Stimulated activated CD8-positive, alpha-beta memory T cell treated with anti-CD3 and anti-CD28 coated beads, Interleukin-2, amount 100 ng/mL, for 48 hours (primary cell): Measurements from ENCODE around the gene PRRC1.

Experiments
- DNase-seq, 2 donors: peaks; one replicate each; pipeline ENCODE4 v3.0.0-alpha.2; 2020; ENCODE audit warnings: low read depth in 2 of 2

Gene PRRC1

DNA sequence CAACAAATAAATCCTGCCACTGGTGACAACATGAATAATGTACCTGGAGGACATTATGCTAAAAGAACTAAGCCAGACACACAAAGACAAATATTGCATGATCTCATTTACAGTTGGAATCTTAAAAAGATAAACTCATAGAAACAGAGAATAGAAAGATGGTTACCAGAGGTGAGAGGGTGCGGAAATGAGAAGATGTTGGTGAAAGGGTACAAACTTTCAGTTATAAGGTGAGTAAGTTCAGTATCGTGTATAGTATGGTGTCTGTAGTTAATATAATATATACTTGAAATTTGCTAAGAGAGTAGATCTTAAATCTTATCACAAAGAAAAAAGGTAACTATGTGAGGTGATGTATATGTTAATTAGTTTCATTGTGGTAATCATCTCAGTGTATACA lies 63.3 kb downstream of the PRRC1 start:
- no peak for DNase-seq

DNA sequence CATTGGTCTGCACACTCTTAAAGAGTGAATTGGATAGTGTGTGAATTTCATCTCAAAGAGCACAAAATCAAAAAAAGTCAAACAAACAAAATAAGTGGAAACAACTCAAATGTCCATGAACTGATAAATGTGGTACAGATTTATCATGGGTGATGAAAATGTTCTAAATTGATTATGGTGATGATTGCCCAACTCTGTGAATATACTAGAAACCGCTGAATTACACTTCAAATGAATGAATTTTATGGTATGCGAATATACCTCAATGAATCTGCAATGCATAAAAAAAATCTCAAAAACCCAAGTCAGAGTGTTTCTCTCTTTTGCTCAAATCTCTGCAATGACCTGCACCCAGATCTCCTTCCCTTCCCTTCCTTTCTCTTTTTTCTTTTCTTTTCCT lies 64.0 kb downstream of the PRRC1 start:
- no peak for DNase-seq

DNA sequence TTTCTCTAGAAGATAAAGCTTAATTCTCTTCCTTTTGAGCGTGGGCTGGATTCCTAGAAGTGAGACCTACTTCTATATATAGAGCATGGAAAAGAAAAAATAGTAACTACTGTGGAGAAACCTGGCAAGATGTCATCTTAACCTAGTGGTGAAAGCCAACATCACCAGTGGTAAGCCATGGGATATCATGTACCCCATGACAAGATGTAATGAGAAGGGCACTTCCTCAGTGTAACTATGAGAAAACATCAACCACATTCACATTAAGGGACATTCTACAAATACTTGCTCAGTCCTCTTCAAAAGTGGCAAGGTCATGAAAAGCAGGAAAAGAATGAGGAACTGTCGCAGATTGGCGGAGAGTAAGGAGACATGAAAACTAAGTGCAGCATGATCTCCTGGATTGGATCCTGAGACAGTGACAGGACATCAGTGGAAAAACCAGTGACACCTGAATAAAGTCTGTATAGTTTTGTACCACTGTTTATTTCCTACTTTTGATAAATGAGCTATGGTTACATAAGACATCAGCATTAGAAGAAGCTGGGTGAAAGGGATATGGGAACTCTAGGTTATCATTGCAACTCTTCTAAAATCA lies 65.4 kb downstream of the PRRC1 start:
- DNase-seq: no peak

DNA sequence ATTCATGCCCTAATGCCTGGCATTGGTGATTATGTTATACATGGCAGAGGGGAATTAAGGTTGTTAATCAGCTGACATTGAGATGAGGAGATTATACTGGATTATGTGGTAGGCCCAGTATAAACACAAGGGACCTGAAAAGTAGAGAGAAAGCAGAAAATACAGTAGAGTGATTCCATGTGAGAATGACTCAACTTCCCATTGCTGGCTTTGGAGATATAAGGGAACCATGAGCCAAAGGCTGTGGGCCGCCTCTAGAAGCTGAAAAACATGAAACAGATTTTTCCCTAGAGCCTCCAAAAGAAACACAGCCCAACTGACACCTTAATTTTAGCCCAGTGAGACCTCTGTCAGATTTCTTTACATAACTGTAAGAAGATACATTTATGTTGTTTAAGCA lies 66.4 kb downstream of the PRRC1 start:
- no peak for DNase-seq

DNA sequence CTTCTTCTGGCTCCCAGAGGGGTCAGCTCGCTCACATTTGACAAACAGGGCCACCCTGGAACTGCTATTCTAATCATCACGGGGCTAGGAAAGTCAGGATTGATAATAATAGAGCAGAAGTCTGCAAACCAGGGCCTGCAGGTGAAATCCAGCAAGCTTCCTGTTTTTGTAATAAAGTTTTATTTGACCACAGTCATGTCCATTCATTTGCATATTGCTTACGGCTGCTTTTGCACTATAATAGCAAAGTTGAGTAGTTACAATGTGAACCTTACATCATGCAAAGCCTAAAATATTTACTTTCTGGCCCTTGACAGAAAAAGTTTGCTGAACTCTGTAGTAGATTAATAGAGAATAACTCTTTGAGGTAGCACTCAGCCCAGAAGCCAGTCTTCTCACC lies 68.2 kb downstream of the PRRC1 start:
- DNase-seq: no peak

DNA sequence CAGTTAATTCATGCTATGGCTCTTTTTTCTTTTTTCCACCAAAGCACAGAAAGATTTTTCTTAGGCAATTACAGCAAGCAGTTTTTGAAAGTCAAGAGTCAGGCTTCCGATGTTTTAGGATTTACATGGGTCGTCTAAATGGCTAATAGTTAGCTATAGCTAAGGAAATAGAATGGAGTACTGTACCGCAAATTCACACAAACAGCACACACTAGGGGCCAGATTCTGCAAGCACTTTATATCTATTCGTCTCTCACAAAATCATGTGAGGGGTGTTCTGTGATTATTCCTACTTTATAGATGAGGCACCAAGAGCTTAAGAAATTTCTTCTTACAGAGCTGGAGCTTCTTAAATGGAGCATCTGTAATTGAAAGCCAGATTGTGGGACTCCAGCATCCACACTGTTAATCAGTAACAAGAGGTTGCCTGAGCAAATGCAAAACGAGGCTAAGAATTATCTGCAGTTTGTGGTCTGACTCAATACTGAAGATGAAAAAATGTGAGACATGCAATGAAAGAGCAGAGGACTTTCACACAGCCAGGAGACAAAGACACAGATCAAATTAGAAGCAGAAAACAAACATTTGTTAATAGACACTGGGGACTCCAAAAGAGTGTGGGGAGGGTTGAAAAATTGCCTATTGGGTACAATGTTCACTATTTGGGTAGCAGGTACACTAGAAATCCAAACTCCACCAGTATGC lies 68.8 kb downstream of the PRRC1 start:
- DNase-seq: no peak

DNA sequence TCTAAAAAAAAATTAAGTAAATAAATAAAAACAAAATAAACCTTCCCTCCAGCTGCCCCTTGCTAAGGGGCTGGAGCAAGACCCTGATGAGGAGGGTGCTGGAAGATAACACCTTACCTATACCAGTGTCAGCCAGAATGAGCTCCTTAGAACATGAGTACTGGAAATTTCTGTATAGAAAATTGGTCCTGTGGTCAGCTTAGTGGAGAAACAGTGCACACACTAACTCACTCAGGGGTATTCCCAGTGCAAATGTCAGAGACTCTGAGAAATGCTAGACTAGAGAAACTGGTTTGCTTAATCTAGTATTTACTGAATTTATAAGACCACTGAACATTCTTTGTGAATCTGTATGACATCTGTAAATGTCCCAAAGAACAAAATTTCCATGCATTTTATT lies 69.4 kb downstream of the PRRC1 start:
- DNase-seq: no peak

DNA sequence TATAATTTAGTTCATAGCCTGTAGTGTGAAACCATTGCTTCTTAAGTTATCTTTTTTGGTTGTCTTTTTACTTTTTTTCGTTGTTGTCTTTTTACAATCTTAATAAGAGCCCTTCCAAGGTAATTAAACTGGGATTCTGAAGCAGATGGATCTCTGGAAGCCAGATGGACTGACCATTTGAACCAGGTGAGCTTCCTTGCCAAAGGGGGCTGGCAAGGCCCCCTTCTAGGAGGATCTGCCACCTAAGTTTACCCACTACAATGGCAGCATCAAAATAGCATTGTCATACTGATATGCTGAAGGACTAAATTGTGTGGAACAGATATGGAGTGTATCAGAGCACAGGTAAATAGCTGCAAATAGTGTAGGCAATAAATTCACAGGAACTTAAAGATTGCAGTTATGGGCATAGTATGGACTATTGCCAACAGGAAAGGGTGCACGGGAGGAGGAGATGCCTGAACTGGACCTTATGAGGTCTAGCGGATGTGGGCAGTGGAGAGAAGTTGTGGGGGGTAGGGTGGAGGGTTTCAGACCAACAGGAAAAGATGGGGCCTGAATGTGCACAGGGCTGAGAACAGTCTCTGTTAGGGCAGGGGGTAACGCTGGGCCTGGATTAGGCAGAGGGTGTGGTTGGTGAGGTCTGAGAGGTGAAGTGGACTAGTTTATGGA lies 69.9 kb downstream of the PRRC1 start:
- no peak for DNase-seq

DNA sequence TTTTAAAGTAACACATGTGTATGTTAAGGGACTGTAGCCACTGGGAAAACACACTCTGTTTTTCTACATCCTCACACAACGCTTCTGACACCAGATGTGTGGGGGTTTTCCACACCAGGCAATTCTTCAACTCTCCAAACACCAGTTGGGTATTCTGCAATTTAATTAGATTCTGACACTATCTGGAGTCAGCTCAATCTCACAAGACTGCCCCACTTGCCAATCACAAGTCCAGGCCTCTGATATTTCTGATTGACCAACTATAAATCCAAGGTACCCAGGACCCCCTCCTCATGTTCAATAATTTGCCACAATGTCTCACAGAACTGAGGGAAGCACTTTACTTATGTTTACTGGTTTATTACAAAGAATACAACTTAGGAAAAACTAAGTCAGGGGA lies 70.9 kb downstream of the PRRC1 start:
- DNase-seq: no peak

DNA sequence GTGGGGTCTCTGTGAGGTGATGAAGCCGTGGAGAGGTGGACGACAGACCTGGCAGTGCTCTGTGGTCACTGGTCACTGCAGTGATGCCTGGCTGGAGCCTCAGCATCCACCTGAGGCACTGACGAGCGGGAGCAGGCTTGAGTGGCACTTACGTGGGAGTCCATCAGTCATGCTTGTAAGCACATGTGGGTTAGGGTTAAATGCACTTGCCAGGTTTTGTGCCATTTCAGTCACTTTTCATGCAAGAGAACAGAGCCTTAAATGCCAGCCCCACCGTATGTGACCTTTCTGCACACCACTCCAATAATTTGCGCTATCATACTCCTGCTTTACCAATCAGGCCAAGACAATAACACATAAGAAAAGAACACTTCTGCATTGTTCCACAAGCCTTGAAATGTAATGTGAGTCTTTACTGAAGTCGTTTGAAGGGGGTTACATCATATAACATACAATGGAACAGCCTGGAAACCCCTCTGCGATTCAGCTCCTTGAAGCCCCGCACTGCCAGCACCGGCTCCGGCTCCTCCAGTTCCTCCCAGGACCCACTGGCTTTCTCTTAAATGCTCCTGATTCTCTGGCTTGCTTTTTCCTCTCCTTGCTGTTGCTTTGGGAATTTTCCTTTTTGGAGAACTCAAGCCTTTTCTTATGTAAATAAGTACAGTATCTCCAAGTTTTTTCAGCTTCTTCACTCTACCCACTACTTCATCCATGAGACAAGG lies 72.0 kb downstream of the PRRC1 start:
- no peak for DNase-seq

DNA sequence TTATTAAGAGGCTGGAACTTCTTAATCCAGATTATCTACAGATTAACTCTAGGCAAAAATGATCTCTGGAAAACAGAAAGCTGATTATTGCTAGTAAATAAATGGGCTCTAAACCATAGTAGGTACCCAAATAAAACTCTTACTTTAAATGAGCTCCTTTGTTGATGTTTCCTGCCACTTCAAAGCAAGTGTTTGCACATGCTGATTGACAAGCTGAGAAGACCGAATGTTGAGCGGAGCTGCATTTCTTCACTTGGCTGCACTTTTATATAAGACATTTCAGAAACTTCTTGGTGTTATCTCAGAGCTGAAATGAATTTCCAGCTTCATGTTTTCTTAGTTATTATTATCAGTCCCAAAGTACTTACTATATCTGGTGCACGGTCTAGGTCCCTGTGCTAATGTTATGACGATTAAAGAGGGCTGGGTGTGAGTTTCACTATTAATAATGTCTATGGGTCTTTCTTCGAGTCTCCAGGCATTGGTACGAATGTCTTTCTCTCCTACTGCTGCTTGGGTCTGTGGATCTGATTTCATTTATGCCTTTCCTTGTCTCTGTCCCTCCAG lies 72.8 kb downstream of the PRRC1 start:
- DNase-seq: no peak

DNA sequence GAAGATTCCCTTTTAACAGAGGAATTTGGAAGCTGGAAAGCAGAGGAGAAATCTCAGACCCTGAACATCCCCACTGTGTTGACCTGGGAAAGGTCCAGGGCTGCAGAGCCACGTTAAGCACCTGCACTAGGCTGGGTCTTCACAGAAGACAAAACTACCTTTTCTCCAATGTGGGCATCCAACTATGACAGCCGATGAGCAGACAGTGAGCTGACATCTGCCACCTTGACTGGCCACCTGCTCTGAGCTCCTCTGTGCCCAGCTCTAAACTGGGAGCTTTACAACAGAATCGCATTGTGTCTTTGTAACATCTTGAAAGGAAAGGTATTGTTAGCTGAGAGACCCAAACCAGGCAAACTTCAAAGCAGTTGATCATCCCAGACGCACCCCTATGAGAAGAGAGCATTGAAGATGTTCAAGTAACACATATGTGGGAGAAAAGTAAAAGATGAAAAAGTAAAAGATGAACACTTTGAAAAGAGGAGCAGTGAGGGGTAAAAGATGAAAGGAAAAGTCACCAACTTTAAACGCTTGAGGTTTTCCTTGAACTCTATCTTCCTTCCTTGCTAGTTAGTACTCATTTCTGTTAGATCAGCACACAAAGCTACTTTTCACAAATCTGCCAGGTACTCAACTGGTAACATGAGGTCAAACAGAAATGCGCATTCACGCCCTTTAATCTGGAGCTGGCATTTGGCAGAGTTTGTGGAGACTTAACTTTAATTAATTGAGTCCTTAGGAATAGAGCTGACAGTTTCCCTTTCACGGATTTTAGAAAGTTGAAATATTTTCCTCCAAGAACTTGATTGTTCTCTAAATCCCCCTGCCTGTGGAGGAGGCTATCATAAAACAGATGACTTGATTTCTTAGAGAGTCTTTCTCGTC lies 78.3 kb downstream of the PRRC1 start:
- no peak for DNase-seq

DNA sequence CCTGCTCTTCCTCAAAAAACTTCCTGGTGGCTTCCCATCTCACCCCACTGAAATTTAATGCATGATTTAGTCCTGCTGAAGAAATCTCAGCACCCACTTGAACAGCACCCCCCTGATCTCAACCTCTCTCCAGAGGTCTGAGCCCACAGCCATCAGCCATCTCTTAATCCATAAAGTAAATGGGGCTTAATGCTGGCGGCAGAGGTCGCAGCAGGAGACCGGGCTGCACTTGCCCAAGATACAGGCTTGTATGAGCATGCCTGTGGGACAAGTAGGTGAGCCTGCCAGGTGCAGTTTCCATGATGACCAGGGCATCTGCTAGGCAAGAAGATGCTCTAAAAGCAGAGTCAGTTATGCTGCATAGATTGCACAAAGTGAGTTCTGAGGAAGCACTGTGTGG lies 79.1 kb downstream of the PRRC1 start:
- DNase-seq: no peak

DNA sequence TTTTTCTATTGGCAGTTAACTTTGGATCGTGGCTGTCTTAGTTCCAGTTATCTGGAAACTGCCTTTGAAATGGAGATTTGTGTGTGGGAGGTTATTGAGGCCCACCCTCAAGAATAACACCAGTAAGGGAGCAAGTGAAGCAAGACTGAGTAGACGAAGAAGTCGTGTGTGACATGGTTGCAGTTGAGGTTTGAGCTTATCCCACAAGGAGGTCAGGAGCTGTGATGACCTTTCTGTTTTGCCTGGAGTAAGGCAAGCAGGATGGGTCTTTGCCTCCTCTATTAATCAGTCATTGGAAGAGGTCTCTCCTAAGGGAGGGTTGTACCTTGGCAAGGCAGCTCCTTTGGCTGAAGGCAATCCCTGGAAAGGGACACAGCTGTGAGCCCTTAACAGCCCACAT lies 81.9 kb downstream of the PRRC1 start:
- DNase-seq: no peak

DNA sequence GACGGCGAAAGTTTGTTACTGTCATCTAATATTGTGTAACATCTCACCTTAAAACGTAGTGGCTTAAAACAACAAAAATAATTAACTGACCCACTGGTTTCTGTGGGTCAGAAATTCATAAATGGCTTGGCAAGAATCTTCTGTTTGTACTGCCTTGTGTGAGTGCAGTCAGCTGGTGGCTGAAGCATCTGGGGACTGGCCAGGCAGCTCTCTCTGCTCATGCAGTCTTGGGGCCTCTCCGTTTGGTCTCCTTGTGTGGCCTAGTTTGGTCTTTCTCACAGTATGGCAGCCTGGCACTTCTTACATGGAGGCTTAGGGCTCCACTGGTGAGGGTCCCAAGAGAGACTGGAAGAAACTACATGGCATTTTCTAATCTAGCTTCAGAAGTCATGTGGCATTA lies 82.4 kb downstream of the PRRC1 start:
- DNase-seq: no peak

DNA sequence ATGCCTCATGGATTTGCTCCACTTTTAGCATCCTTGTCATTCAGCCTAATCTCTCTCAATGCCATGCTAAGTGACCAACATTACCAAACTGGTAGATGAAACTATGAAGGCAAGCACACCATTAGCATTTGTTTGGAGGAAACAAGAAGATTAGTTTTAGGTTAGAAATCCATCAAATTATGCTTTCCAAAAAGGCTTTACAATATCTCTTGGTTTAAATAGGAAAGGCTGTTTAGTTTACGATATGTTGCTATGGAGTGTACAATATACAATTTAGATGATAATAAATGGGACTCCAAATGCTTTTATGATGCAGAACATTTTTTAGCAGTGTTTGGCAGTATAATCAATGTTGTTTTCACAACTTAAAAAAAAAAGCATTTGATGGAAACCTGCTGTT lies 83.7 kb downstream of the PRRC1 start:
- no peak for DNase-seq

DNA sequence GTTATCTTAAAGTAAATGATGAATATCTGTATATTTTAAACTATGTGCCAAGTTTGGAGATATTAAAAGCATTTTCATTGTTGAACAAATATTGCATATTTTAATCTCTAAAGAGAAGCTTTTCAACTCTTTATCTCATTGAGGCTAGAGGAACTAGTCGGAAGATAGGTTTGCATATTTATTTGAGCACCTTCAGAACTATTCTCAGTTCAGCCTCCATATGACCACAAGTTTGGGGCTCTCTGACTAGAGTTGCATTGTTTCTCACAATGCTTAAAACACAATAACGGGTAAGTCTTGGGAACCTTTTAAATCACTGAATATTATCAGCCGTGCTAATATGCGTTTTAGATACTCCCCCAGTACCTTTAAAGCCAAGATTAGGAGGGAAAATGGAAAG lies 84.2 kb downstream of the PRRC1 start:
- DNase-seq: no peak

DNA sequence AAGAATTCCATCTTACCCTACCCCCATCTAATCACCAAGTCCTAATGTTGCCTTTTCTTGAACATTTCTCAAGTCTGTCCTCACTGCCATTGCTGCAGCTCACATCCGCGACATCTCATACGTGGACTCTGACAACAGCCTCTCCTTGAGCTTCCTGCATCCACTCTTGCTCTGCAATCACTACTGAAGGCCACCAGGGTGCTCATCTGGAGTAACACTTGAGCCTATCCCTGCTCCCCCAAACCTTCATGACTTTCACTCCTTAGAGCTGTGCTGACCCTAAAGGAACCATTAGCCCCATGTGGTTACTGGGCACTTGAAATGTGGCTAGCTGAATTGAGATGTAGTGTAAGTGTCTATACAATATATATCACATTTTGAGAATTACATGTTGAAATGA lies 85.0 kb downstream of the PRRC1 start:
- no peak for DNase-seq

DNA sequence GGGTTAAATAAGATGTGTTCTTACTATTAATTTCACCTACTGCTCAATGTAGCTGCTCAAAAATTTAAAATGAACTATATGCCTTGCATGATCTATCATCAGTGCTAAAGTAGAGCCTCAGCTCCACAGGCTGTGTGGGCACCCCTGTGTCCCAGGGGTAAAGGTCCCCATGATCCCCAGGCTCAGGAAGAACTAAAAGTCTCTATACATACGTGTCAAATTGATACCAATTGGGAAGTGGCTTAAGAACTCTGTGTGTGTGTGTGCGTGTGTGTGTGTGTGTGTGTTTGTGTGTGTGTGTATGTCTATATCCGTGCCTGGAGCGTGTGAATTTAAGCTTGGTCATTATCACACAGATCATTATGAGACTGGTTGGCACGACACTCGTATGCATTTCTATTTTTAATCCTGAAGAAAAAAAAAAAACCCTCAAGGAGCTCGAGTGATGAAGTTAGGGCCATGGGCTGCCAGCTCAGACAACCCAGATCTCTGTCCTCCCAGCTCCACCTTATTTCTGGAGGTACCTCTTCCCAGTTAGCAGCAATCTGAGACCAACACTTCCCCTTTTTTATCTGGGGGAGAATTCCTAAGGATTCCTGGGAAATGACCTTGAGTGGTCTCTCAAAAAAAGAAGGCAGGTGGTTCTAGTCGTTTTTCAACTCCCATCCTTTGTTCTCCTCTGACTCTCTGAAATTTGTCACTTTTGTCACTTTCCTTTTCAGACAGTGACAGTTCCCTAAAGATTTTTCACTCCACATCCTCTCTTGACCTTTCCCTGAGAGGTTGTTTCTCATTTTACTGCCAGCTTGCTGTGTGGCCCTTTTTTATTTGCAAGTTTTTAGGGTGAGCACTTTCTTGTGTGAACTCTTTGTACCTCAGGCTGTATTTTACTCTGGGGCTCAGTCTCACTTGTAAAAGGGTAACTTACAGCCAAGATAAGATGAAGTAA lies 85.7 kb downstream of the PRRC1 start:
- no peak for DNase-seq
